Skeletal muscle tissue (tissue), 4 donors: ENCODE results near the gene PRM3. TPM values are rescaled to one million over a fixed set of nuclear protein-coding genes. Genes with fewer than 3 reads are reported as not detected.
A peak's percentile ranks its signal among the peaks of the same experiment; 100 is the strongest.

ENCODE experiments used
- H3K27ac ChIP-seq: one replicate; pipeline ENCODE4 v1.7.0; 2013; ENCODE audit warnings: mild to moderate bottlenecking, low read depth, low read length, inconsistent platforms
- H3K27me3 ChIP-seq, 3 donors: one replicate each; pipeline ENCODE4 v1.7.0; 2013; ENCODE audit warnings: low read length in 3 of 3; ENCODE audit not compliant: control insufficient read depth in 3 of 3, insufficient read depth in 3 of 3
- H3K36me3 ChIP-seq, 3 donors: one replicate each; pipeline ENCODE4 v1.7.0; 2013; ENCODE audit warnings: low read length in 3 of 3; ENCODE audit not compliant: control insufficient read depth in 3 of 3, insufficient read depth in 3 of 3
- H3K4me1 ChIP-seq, 3 donors: one replicate each; pipeline ENCODE4 v1.7.0; 2013; ENCODE audit warnings: low read length in 3 of 3, mild to moderate bottlenecking in 3 of 3; ENCODE audit not compliant: control insufficient read depth in 3 of 3, insufficient read depth in 3 of 3
- H3K4me3 ChIP-seq, 3 donors: one replicate each; pipeline ENCODE4 v1.7.0; 2013; ENCODE audit warnings: low read length in 3 of 3
- H3K9ac ChIP-seq, 3 donors: one replicate each; pipeline ENCODE4 v1.7.0; 2013; ENCODE audit warnings: low read length in 3 of 3, mild to moderate bottlenecking in 3 of 3, moderate library complexity in 2 of 3, low read depth in 1 of 3
- H3K9me3 ChIP-seq, 3 donors: one replicate each; pipeline ENCODE4 v1.7.0; 2013; ENCODE audit warnings: low read length in 3 of 3; ENCODE audit not compliant: control insufficient read depth in 3 of 3
- total RNA-seq: library from RNA; depleted of rRNA; stranded (reverse); fragments of >200 nt; gene quantifications from one replicate; pipeline ENCODE4 v1.2.3, GENCODE V29; 2014
- donor health status: Osteomylitis.

Gene PRM3
- total RNA-seq, 1 donor from 2014 or later = not detected

- Histone ChIP-seq H3K4me3 (no peak overlapping the region), H3K4me1 (peaks cover 15 to 25% (median 21%) of the 10 kb centered on the region in 3 donors), H3K36me3 (no peaks in the 10 kb centered on the region), H3K9ac (no peak overlapping the region), H3K27me3 (no peaks in the 10 kb centered on the region), H3K9me3 (no peaks in the 10 kb centered on the region), H3K27ac (no peak overlapping the region)
These were observed 13.5 kb downstream of the PRM3 start for GRCh38 chr16:11259655-11260595.

- Histone ChIP-seq H3K36me3 (no peaks in the 10 kb centered on the region), H3K9me3 (no peaks in the 10 kb centered on the region), H3K27ac (no peak overlapping the region), H3K9ac (peak overlapping the region in 1 of 3 donors; percentile 57), H3K4me1 (peaks cover 18 to 30% (median 26%) of the 10 kb centered on the region in 3 donors), H3K4me3 (peak overlapping the region; percentile 18 to 68 (median 48)), H3K27me3 (no peaks in the 10 kb centered on the region)
These were observed 14.6 kb downstream of the PRM3 start for GRCh38 chr16:11258553-11259492.

- Histone ChIP-seq H3K27me3 (no peaks in the 10 kb centered on the region), H3K9me3 (no peaks in the 10 kb centered on the region), H3K4me3 (peak overlapping the region; percentile 71 to 82 (median 81)), H3K9ac (peak overlapping the region in 2 of 3 donors; percentile 93 to 95), H3K4me1 (peaks cover 20 to 32% (median 30%) of the 10 kb centered on the region in 3 donors), H3K27ac (peak overlapping the region; percentile 97), H3K36me3 (no peaks in the 10 kb centered on the region)
These were observed 16.1 kb downstream of the PRM3 start for GRCh38 chr16:11257131-11257938.

- Histone ChIP-seq H3K9ac (peak overlapping the region; percentile 87 to 95 (median 93)), H3K4me3 (peak overlapping the region; percentile 79 to 82 (median 81)), H3K27me3 (no peaks in the 10 kb centered on the region), H3K36me3 (no peaks in the 10 kb centered on the region), H3K9me3 (no peaks in the 10 kb centered on the region), H3K4me1 (peaks cover 20 to 32% (median 30%) of the 10 kb centered on the region in 3 donors), H3K27ac (peak overlapping the region; percentile 97)
These were observed 16.7 kb downstream of the PRM3 start for GRCh38 chr16:11256661-11257130.

- H3K4me3 ChIP-seq = peak within 1 kb of the TSS; percentile 79 to 82 (median 81)
- H3K9ac ChIP-seq = peak within 1 kb of the TSS; percentile 87 to 95 (median 93)
- no peaks in the 10 kb centered on the region for H3K9me3 ChIP-seq
- no peaks in the 10 kb centered on the region for H3K27me3 ChIP-seq
- H3K36me3 ChIP-seq = no peaks in the 10 kb centered on the region
- H3K27ac ChIP-seq = peak within 1 kb of the TSS; percentile 97
- H3K4me1 ChIP-seq = peaks cover 20 to 32% (median 30%) of the 10 kb centered on the region in 3 donors
These were observed 17.4 kb downstream of the PRM3 start, which contains the start of gene SOCS1 for GRCh38 chr16:11255737-11256660. Gene SOCS1 (minus strand): TSS chr16:11256204. CDS start chr16:11255478, 726 bp downstream.

GRCh38 chr16:11254913-11255736 lies 18.3 kb downstream of the PRM3 start:
- H3K27me3 ChIP-seq = no peaks in the 10 kb centered on the region
- H3K27ac ChIP-seq = peak overlapping the region; percentile 68
- peaks cover 20 to 32% (median 30%) of the 10 kb centered on the region in 3 donors for H3K4me1 ChIP-seq
- peak overlapping the region in 2 of 3 donors; percentile 74 to 79 for H3K9ac ChIP-seq
- H3K36me3 ChIP-seq = no peaks in the 10 kb centered on the region
- H3K4me3 ChIP-seq = peak overlapping the region; percentile 48 to 81 (median 71)
- no peaks in the 10 kb centered on the region for H3K9me3 ChIP-seq

GRCh38 chr16:11253995-11254912 lies 19.2 kb downstream of the PRM3 start:
- Histone ChIP-seq H3K27ac (no peak overlapping the region), H3K36me3 (no peaks in the 10 kb centered on the region), H3K4me1 (peaks cover 19 to 30% (median 28%) of the 10 kb centered on the region in 3 donors), H3K27me3 (no peaks in the 10 kb centered on the region), H3K9me3 (no peaks in the 10 kb centered on the region), H3K9ac (peak overlapping the region in 2 of 3 donors; percentile 29 to 79), H3K4me3 (peak overlapping the region in 2 of 3 donors; percentile 50 to 71)
